Astrocyte of the hippocampus (primary cell): ENCODE data around the gene NUBP1.

Experiments
- DNase-seq: peaks from one replicate; pipeline ENCODE4 v3.0.0; 2011; ENCODE audit warnings: low read depth, low spot score

Gene NUBP1

GRCh38 chr16:10806698-10807097, 63.1 kb downstream of the NUBP1 start:
- no peak for DNase-seq

- DNase-seq: no peak
Measured at GRCh38 chr16:10808218-10808617, 64.6 kb downstream of the NUBP1 start.

- DNase-seq: no peak
Measured at GRCh38 chr16:10808850-10809249, 65.2 kb downstream of the NUBP1 start.

GRCh38 chr16:10809706-10810105, 66.1 kb downstream of the NUBP1 start:
- DNase-seq: no peak

- DNase-seq: no peak
Measured at GRCh38 chr16:10812312-10813098, 68.9 kb downstream of the NUBP1 start.

GRCh38 chr16:10813099-10813455, 69.4 kb downstream of the NUBP1 start:
- DNase-seq: no peak

- no peak for DNase-seq
Measured at GRCh38 chr16:10817514-10817913, 73.9 kb downstream of the NUBP1 start.

- peak; percentile 57 for DNase-seq
Measured at GRCh38 chr16:10817963-10818941, 74.6 kb downstream of the NUBP1 start, which contains the start of gene TVP23A. TSS of gene TVP23A (minus strand) at chr16:10818794. CDS start at chr16:10818493, 301 bp downstream.
